GM21717 (cell line): ENCODE measurements around the gene PBXIP1.

Experiments used
- ATAC-seq: cut with Tn5 transposase; IDR thresholded peaks from one replicate; pipeline ENCODE4 v1.9.1; 2021; ENCODE audit warnings: mild to moderate bottlenecking, moderate library complexity; ENCODE audit not compliant: unreplicated experiment

The PBXIP1 gene

DNA sequence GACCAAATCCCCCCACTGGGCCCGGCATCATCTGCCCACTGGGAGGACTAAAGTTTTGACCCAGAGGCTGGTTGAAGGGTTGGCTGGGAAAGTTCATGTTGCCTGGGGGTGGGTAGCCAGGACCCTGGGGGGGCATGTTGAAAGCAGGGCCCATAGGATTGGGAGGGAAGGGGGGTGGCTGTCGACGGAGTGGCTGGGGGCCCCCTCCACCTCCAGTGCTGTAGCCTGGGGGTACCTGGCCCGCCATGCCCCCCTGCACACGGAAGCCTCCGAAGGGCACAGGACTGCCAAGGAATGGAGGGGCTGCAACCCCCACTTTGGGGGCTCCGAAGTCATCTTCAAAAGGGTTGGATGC is 3.5 kb upstream of the PBXIP1 start:
- no peak for ATAC-seq

DNA sequence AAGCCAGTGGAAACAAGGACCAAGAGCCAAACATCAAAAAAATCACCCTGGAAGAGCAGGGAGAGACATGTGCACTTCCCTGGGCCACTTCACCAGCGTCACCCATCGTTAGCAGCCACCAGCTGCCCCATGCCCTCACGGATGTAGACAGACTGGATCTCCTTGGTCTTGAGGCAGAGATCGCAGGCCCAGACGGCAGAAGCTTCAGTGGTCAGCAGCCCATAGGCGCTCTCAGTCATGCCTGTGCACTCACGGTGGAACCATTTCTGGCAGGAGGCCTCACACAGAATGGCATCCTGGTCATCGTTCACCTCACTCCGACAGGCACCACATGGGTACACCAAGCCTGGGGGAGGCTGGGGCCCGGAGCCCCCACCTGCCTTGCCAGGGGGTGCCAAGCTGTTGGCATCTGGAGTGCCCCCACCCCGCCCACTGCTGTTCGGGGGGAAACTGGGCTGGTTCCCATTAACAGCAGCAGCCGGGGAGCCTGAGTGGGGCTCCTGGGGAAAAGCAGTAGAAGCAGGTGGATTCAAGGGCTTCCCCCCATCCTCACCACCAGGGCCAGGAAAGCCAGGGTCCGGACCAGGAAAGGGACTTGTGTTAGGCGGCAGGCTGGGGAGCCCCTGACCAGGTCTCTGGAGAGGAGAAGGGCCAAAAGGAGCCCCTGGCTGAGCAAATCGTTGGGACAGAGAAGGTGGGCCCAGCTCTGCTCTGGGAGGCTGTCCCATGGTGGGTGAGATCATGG is 3.0 kb upstream of the PBXIP1 start:
- ATAC-seq = no peak

DNA sequence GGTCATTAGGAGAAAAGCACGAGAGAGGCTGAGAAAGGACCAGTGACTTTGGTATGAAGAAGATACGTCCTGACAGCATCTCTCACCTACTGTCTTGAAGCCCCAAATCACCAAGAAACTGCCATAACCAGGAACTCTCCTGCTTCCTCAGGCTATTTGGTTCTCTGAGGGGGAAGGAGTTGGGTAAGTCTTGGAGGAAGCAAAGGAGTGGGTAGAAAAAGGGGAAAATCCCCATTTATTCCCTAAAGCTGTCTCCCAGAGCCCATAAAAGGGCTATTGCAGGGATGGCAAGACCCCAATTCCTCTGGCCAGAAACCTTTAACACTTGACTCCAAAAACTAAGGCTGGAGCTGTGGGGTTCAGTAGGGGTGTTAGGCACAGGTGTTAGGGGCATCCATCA is 2.1 kb upstream of the PBXIP1 start:
- ATAC-seq = no peak

DNA sequence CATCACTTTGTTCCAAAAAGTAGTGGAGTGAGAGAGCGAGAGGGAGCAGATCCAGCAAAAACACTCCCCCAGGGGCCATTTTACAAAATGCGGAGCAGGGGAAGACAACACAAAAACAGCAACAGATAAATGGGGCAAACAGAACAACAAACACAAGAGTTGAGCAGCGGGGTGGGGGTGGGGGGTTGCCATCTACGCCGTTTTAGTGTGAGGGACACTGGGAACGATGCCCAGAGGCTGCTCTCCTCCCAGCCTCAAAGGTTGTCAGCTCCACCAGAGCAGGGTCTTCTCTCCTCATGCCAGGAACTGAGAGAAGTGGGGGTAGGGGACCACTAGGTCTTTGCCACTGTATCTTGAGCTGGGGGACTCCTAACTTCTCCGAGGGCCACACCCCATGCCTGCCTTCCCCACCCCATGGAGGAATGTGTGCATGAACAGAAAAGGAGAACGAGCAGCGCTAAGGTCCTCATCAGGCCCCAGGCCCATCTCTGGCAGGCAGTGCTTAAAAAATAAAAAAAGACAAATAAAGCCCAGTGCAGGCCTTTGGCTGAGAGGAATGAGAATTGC is 1.3 kb upstream of the PBXIP1 start:
- ATAC-seq = no peak

DNA sequence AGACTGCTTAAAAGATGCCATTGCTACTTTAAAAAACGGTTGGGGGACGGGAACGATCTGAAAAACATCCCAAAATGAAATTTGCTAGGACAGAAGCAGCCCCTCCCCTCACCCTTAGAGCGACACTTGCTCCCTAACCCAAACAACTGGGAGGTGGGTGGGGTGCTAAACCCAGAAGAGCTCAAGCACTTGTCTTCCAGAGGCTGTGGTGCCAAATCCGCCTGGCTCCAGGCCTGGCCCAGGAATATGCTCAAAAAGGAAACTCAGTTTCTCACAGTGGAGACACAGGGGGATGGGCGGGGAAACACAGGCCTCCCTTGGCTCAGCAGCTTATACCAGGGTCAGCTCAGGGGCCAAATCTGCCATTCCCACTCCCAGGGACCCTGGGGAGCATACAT is 644 bp upstream of the PBXIP1 start:
- ATAC-seq = no peak

DNA sequence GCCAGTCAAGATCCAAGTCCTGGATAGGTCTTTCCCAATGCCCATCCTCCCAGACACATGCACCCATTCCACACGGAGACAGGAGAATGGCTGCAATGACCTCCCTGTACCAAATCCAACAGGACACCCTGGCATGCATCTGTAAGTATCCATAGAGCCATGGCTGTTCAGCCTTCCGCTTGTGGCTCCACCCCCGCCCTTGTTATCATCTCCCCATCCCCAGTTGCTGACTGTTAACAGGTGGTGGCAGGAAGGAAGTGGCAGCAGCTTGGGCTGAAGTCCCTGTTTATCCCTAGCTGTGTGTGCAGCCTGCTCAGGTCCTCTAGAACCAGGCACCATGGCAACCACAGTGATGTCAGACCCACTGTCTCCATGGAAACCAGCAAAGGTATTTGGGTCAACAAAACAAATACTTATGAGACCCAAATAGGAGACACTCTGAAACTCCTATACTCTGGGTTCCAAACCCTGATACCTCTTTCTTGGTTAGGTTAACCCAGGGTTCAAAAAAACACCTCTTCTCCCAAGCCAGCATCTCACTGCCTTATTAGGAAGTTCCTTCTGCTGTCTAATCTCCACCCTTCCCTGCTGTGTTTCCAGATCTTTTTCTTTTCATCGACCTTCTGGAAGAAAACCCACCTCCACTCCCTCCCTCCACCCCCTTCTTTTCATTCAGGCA is 721 bp downstream of the PBXIP1 start:
- ATAC-seq = no peak

DNA sequence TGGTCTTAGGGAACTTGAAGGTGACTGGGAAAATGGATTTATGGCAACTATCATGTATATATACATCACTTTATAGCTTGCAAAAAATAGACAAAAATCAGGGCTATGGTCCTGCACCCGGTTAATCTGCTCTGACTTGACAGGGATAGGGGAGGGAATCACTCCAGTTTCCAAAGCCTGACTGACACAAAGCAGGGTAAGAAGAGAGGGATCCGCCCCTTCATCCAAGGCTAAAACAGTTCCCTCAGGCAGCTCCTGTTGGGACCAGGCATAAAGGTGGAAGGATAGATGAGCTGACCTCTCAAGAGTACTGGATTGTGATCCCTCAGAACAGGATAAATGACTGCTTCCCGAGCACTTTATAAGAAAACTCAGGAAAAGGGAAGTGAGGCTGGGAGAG is 1.4 kb downstream of the PBXIP1 start:
- no peak for ATAC-seq

DNA sequence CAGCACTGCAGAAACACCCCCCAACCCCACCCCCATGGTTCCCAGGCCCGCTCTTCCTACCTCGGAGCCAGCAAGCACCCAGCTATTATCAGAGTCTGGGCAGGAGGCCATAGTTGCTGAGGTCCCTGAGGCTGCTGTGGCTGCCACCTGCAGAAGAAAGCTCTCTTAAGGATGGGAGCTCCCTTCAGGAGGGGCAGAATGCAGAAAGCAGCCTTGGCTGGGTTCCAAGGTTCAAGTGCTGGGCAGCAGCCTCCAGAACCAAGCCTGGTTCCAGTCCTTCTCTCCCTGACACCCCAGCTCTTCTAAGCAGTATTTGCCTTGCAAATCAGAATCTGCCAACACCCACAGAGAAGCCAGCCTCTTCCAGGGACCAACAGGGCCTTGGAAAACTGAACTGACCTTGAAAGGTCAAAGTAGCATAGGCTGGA is 2.3 kb downstream of the PBXIP1 start:
- ATAC-seq = no peak

DNA sequence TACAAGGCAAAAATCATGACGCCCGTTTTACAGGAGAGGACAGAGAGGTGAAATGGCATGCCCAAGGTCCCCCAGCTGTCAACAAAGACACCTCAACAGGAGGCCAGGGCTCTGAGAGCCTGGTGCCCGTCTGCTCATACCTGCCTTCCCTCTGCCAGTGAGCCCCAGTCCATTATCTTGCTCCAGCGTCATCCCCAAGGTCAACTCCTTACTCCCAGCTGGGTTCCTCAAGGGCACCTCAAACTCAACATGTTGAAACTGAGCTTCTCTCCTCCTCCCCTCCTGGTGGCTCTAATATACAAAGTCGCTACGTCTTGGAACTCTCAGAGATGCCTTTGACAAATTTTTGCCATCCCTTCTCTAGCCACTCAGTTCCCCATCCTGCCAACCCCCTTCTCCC is 3.2 kb downstream of the PBXIP1 start:
- no peak for ATAC-seq

DNA sequence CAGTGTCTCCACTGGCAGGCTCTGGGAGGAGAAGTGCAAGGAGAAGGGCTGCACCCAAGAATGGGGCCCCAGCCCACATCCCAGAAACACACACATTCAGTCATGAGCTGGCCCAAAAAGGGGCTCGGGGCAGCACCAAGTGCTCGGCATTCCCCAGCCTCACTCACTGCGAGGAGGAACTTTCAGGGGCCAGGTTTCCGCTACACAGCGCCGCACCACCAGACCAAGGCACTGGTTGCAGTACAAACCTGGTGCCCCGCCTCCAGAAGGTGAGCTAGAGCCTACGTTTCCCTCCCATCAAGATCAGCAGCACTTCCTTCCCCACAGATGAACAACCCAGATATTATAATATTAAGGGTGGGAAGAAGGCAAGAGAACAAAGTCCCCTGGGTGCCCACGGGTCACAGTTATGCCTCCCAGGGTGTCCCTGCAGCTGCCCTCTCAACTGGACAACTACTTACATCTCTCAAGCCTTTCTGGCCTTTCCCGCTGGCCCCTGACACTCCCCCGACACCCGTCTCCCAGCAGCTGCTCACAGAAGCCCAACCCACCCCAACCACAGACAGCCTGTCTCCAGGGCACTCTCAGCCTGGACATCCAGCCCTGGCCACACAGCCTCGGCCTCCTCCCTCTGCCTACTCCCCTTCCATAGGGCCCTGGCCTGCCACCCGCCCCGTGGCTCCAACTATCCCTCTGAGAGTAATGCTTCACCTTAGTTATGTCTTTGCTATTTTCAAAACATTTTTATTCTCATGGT is 3.8 kb downstream of the PBXIP1 start:
- no peak for ATAC-seq

DNA sequence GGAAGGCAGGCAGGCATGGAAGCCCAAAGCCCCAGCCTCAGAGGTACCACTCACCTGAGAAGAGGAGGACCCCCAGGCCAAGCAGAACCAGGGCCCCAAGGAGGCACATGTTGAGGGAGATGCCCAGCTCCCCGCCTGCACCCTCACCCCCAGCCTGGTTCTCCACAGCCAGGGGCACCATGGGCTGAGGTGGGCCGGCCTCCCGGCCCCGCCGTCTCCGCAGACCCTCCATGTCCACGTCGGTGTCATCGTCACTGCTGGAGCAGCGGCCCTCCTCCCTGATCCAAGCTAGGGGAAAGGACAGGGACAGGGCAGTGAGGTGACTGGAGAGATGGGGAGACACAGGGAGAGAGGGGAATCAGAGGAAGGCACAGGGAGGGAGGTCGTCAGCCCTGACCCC is 7.8 kb downstream of the PBXIP1 start:
- no peak for ATAC-seq

DNA sequence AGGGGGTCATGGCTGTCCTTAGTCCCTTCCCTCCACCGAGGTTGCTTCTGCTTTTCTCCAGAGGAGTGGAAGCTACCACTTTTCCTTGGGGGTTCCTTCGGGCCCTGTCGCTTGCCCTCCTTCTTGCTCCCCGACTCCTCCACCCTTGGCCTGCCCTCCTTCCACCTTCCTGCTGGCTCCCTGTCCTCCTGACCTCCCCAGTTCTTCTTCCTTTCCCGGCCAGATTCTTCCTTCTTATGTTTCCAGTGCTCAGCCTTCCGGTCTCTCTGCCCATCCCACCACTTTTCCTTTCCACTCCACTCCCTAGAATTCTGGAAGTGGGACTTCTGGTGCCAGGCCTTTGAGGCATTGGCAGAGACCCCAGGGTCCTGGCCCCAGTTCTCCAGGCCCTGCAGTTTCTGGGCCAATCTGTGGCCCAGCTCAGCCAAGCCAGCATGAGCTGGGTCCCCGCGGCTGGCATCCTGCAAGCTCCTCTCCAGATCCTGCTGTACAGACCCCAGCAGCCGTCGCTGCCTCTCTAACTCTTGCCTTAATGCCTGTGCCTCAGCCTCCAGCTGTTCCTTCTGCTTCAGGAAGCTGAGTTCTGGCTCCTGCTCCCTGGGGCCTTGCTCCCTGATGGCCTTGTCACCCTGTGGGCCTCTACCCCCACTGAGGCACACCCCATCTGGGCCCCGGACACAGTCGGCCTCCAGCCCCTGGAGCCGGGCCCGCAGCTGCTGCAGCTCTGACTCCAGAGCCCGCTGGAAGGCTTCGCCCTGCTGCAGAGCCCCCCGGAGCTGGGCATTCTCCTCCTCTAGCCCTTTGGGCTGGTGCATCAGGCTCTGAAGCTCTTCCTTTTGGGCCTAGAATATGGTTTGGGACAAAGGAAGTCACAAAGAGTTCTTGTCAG is 9.7 kb downstream of the PBXIP1 start:
- ATAC-seq = no peak

DNA sequence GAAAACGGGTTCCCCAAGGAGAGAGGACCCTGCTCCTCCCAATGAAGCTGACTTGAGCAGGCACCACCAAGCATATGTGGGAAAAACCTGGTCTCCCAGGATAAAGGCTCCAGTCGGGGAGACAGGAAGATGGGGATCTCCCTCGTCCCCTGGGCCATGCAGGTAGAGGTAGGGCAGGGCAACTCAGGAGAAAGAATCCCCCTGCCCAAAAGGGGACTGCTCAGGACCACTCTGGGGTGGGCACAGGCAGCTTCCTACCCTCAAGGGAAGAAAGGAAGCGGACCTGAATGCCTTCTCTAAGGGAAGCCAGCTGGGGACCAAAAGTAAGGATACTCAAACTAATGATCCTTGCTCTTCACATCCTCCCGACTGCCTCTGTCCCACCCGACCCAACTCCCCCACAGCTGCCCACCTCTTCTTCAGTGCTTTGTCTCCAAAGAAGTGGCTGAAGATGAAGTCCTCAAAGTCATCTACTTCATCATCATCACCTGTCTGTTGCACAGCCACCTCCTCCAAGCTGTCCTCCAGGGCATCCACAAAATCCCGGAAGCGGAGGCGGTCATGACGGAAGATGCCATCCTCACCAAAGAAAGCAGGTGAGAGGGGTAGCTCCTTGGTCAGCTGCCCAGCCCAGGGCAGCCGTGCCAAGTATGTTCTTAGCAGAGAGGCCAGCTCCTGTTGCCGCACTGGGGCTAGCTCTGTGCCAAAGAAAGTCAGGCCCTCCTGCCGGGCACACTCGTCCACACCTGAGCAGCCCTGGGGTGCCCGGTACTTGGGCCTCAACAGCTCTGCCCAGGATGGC is 10.5 kb downstream of the PBXIP1 start:
- no peak for ATAC-seq

DNA sequence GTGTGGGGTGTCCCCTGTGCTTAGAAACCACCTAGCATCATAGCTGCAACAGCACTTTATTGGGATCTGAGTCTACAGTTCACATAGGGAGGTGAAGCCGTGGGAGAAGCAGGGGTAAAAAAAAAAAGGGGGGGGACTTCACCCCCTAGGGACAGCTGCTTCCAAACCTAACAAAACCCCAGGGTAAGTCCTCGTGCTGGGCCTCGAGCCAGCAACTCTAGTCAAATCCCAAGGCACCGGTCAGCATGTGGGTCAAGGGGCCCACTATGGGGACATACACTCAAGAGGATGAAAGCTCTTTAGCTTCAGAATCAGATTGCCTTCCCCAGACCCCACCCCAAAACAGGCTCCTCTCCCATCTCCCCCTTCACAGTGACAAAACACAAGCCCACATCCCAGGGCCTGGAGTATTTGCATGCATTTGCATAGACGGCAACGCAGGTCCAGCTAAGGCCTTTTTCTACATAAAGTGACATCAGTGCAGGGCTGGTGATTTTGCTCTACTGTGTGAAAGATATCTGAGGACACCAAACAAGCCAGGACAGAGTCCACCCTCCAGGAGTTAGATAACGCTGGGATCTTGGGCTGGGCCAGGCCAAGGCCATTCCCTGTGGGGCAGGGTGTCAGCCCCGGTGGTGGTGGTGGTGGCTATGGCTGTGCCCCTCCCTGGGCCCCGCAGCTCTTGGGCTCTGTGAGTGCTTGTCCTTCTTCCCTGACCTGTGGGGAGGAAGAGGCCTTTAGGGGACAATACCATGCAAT is 11.3 kb downstream of the PBXIP1 start:
- no peak for ATAC-seq

DNA sequence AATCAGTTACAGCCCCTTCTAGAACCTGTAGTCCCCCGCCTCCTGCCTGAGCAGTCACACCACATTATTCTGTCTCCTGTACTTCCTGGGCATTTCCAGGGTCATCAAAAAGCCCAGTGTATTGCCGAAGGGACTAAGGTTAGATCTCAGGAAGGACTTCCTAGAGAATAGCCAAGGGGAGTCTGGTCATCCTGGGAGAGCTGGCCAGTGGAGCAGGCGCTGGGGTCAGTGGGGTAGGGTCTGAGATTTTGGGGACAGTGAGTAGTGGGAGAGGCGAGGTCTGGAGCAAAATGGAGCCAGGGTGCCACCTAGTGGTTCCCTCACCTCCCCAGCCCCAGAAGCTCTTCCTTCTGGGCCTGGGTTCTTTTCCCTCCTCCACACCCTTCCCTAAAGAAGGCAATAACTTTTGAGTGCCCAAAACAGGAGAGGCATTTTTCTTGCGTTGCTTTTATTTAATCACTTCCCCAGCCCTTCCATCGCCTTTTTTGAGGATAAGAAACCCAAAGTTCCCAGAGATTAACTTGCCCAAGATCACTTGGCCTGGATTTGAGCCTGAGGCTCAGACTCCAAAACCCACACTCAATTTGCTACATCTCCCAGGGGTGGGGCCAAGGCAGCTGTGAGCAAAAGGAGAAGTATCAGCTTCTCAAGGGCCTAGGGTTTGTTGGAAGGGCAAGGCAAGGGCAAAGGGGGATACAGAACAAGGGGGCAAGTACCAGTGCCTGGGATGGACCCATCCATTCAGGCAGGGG is 12.1 kb downstream of the PBXIP1 start:
- no peak for ATAC-seq

DNA sequence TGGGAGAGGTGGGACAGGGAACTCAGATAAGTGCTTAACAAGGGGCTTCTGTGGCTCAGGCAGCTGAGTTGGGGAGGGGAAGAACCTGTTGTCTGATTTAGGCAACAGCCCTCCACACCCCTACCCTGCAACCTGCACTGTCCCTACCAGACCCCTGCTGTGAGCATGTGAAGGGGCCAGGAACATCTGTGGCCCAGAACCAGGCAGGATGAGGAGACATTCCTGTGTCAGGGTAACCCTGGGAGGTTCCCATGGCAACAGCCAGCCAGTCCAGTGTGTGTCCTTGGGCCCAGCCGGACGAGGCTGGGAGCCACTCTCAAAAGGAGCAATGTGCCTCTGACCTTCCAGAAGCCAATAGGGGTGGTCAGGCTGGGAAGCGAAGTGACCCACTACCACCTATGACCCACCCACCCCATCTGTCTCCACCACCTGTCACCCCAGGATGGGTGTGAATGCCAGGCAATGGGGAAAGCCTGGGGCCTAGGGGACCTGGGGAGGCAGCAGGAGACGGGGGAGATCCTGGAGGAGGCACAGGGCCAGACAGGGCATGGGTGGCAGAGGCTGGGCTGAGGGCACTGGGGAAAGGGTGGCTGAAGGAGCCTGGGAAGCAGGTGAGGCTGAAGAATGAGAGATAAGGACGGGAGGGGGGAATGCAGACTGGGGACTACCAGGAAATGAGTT is 14.4 kb downstream of the PBXIP1 start:
- no peak for ATAC-seq

DNA sequence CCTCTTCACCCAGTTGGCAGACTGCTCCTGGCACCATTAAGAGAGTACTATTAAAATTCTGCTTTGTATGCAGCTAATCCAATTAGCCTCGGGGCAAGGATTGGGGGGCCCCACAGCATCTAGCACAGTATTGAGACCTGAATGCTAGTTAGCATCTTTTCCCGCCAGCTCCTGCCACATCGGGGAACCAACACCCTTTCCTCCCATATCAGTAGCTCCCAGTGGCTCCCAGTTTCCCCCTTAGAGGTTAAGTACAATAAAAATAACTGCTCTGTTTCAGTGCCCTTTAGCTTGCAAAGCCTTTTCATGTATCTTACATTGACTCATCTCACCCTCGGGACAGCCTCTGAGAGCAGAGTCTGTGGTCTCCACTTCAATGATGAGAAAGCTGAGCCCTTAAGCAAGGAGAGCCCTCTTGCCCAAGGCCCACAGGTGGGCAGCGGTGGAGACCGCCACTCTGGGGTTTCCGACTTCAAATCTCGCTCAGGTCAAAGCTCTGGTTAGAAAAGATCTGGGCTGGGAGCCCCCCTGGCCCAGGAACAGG is 15.2 kb downstream of the PBXIP1 start:
- no peak for ATAC-seq

DNA sequence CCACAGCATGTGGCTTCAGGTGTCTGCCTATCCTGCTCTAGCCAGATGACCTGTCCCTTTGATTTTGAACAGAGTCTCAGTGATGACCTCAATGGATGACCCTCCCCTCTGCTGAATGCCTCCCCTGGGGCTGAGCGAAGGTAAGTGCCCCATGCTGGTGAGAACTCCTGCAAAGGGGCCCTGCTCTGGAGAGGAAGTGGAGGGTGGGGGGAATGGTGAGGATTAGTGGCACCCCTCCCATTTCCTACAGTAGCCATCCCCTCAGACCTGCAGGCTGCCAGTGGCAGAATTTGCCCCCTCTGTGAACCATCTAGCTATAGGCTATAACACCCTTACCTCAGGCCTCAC is 15.7 kb downstream of the PBXIP1 start:
- no peak for ATAC-seq
